GM21423 (cell line): ENCODE results near the gene ITGAE.
A peak's percentile ranks its signal among the peaks of the same experiment; 100 is the strongest.
"Not testable (repeated sequence)": the region's sequence is repeated elsewhere in the genome, so short reads cannot be mapped to it uniquely, and the experiment has no call there.

Experiments used
- ATAC-seq: cut with Tn5 transposase; IDR thresholded peaks from one replicate; pipeline ENCODE4 v1.9.1; 2021; ENCODE audit warnings: mild to moderate bottlenecking, moderate library complexity; ENCODE audit not compliant: unreplicated experiment

ITGAE gene

GRCh38 chr17:3800362-3801271 is at the start of gene ITGAE:
TSS of gene ITGAE (minus strand) at chr17:3801188. CDS start at chr17:3801144, 44 bp downstream.
- ATAC-seq, result no peak

GRCh38 chr17:3848229-3848835 is 47.3 kb upstream of the ITGAE start:
- ATAC-seq, result no peak

GRCh38 chr17:3847165-3847670 is 46.2 kb upstream of the ITGAE start:
- no peak for ATAC-seq

- ATAC-seq, result no peak
These were observed 45.6 kb upstream of the ITGAE start for GRCh38 chr17:3846437-3847164.

- ATAC-seq, result peak; percentile 94
These were observed 44.8 kb upstream of the ITGAE start, which contains the start of gene NCBP3 for GRCh38 chr17:3845621-3846436. TSS of gene NCBP3 (minus strand) at chr17:3846246. CDS start at chr17:3846223, 23 bp downstream.

- ATAC-seq, result no peak
These were observed 44.3 kb upstream of the ITGAE start for GRCh38 chr17:3845291-3845620.

GRCh38 chr17:3844556-3844955 is 43.6 kb upstream of the ITGAE start:
- not testable (repeated sequence) for ATAC-seq

- ATAC-seq, result no peak
These were observed 43.0 kb upstream of the ITGAE start for GRCh38 chr17:3843935-3844516.

GRCh38 chr17:3838206-3838605 is 37.2 kb upstream of the ITGAE start:
- no peak for ATAC-seq

GRCh38 chr17:3836551-3836950 is 35.6 kb upstream of the ITGAE start:
- no peak for ATAC-seq

- ATAC-seq, result no peak
These were observed 34.6 kb upstream of the ITGAE start for GRCh38 chr17:3835410-3836229.

- no peak for ATAC-seq
These were observed 33.8 kb upstream of the ITGAE start for GRCh38 chr17:3834811-3835210.

- no peak for ATAC-seq
These were observed 27.9 kb upstream of the ITGAE start for GRCh38 chr17:3828852-3829232.

- ATAC-seq, result no peak
These were observed 27.3 kb upstream of the ITGAE start for GRCh38 chr17:3828151-3828851.

GRCh38 chr17:3827124-3827773 is 26.3 kb upstream of the ITGAE start:
- no peak for ATAC-seq

GRCh38 chr17:3826191-3826590 is 25.2 kb upstream of the ITGAE start:
- ATAC-seq, result no peak

GRCh38 chr17:3821101-3821500 is 20.1 kb upstream of the ITGAE start:
- ATAC-seq, result no peak

- ATAC-seq, result no peak
These were observed 17.8 kb upstream of the ITGAE start for GRCh38 chr17:3818786-3819185.
